AG09309 (cell line): ENCODE results near the gene TRAM1L1.

Experiments used
- DNase-seq: peaks from one replicate; pipeline ENCODE4 v3.0.0-alpha.2; 2010; ENCODE audit warnings: low read depth
- H3K4me3 ChIP-seq: 2 replicates; pipeline ENCODE4 v1.5.1; 2011; ENCODE audit warnings: mild to moderate bottlenecking, low read depth, low read length, moderate library complexity; ENCODE audit not compliant: control insufficient read depth
- TF ChIP-seq, protein P1 (sequence below): IDR thresholded peaks from 2 replicates; pipeline ENCODE4 v1.5.1; 2011; ENCODE audit warnings: mild to moderate bottlenecking, low read depth, low read length, inconsistent platforms; ENCODE audit not compliant: insufficient read depth, control insufficient read depth; ENCODE audit errors: missing control alignments

Gene TRAM1L1

DNA sequence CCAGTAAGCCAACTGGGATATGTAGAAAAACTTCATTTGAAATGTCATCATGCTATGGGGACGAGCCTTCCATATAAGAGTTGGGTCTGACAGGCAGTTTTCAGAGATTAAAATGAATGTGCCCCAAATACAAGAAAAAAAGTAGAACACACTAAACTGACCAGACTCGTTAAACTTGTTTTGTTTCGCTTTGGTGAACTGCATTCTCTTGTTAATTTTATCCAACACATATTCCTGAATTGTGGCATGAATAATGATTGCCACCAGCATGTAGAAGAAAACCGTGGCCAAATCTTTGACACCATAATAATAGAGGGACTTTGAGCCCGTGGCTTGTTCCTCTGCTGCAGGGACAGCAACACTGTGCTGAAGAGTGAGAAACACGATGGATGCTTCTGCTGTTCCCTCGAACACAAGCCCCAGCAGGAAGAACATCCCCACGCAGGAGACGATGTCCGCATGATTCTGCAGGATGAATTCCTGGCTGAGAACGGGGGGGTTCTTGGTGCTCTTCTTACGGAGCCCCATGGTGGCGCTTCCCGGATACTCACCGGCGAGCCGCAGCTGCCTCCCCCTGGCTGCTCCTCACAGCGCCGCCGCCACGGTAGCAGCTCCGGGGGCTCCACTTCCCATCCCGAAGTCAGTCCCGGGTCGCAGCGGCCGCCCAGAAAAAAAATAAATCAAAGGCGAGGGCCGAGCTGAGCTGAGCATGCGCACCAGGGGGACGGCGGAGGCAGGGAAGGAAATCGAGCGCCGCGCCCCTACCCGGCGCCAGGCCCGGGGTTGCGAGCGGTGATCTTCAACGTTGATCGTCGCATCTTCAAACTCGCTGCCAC, at the start of gene TRAM1L1:
Gene TRAM1L1, minus strand, starts transcription at position 711 of the 836 bp plus-strand sequence. Its CDS starts 183 bp downstream, at position 528.
- TF ChIP-seq, protein P1, sequence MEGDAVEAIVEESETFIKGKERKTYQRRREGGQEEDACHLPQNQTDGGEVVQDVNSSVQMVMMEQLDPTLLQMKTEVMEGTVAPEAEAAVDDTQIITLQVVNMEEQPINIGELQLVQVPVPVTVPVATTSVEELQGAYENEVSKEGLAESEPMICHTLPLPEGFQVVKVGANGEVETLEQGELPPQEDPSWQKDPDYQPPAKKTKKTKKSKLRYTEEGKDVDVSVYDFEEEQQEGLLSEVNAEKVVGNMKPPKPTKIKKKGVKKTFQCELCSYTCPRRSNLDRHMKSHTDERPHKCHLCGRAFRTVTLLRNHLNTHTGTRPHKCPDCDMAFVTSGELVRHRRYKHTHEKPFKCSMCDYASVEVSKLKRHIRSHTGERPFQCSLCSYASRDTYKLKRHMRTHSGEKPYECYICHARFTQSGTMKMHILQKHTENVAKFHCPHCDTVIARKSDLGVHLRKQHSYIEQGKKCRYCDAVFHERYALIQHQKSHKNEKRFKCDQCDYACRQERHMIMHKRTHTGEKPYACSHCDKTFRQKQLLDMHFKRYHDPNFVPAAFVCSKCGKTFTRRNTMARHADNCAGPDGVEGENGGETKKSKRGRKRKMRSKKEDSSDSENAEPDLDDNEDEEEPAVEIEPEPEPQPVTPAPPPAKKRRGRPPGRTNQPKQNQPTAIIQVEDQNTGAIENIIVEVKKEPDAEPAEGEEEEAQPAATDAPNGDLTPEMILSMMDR: no peak
- peak within 1 kb of the TSS; percentile 44 for H3K4me3 ChIP-seq
- no peak for DNase-seq

DNA sequence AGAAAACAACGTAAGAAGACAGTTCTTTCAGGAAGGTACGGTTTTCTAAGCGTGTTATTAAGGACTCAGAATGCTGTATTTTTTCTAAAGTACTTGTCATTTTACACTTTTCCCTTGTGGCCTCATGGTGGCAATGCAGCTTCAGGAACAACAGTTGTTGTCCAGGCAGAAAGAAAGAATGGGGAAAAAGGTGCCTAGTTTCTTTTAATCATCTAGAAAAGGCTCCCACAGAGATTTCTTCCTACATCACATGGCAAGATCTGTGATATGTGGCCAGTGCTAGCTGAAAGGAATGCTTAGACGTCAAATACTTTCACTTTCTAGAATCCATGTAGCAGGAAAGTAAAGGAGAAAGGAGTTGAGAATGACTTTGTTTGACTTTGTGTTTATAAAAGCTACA, 49.0 kb upstream of the TRAM1L1 start:
- TF ChIP-seq, protein P1: peak; percentile 19
- no peak for DNase-seq

DNA sequence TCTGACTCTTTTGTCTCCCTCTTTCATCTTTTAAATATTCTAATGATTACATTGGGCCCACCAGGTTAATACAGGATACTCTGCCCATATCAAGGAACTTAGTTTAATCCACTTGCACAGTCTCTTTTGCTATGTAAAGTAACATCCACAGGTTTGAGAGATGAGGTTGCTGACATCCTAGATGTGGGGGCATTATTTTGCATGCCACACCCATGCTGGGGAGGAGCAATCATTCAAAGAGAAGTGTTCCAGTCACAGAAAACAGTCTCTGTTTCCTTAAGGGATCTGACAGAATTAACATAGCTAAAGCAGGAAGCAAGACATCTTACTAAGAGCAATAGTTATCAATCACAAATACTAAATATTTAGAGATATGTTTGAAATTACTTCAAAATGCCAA, 11.5 kb upstream of the TRAM1L1 start:
- TF ChIP-seq, protein P1: no peak
- no peak for DNase-seq
- no peak overlapping the region for H3K4me3 ChIP-seq

More for the DNA sequence above, 49.0 kb upstream of the TRAM1L1 start:
- H3K4me3 ChIP-seq: no peak overlapping the region

DNA sequence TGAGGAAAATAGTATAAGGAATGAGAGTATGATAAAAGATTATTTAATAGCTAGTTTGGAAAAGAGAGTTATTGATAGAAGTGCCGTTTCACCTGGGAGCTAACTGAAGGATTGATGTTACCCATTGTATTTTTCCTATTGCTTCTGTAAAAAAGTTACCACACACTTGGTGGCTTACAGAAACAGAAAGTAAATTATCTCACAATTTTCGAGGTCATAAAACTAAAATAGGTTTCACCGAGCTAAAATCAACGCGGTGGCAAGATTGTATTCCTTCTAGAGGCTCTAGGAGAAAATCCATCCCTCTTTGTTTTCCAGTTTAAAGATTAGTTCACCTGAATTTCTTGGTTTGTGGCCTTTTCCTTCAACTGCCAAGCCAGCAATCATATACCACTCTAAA, 11.1 kb upstream of the TRAM1L1 start:
- H3K4me3 ChIP-seq: no peak overlapping the region
- DNase-seq: no peak
- TF ChIP-seq, protein P1: no peak

GRCh38 chr4:117093571-117093970, 8.2 kb upstream of the TRAM1L1 start:
- TF ChIP-seq, protein P1: no peak
- no peak overlapping the region for H3K4me3 ChIP-seq
- DNase-seq: no peak

GRCh38 chr4:117077760-117078159, 7.6 kb downstream of the TRAM1L1 start:
- no peak for DNase-seq
- TF ChIP-seq, protein P1: no peak
- no peak overlapping the region for H3K4me3 ChIP-seq

DNA sequence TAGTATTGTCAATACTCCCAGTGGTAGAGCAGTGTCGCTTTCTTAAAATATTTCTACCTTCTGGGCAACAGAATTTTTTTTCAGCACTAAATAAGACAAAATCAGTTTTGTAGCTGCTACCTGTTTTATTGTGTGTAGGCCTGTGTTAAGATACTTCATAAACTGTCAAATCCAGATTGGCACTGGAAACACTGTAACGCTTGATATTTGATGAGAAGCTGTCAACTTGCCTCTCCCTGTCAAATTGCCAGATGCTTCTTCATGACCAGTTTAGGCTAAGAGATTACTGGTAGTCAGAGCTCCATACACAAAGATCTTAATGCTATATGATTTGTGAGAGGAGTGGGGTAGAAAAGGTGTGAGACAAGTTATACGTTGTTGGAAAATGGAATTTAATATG, 17.3 kb downstream of the TRAM1L1 start:
- no peak overlapping the region for H3K4me3 ChIP-seq
- TF ChIP-seq, protein P1: no peak
- no peak for DNase-seq
